Eye (tissue), 1 donor: ENCODE results near the gene DLGAP1.

Experiments used
- DNase-seq: peaks from one replicate; pipeline ENCODE4 v3.0.0-alpha.2; 2015

DLGAP1 gene

GRCh38 chr18:3741333-3741732 is 713.8 kb downstream of the DLGAP1 start:
- DNase-seq: no peak

GRCh38 chr18:3728704-3729437 is 726.2 kb downstream of the DLGAP1 start:
- DNase-seq: no peak

- no peak for DNase-seq
Measured at GRCh38 chr18:3727274-3727673, 727.8 kb downstream of the DLGAP1 start.

GRCh38 chr18:3726238-3726951 is 728.7 kb downstream of the DLGAP1 start:
- DNase-seq: no peak

GRCh38 chr18:3725115-3725514 is 730.0 kb downstream of the DLGAP1 start:
- DNase-seq: no peak

- DNase-seq: no peak
Measured at GRCh38 chr18:3723554-3723953, 731.6 kb downstream of the DLGAP1 start.

- no peak for DNase-seq
Measured at GRCh38 chr18:3722649-3723433, 732.3 kb downstream of the DLGAP1 start.

GRCh38 chr18:3721771-3722648 is 733.1 kb downstream of the DLGAP1 start:
- DNase-seq: no peak

- DNase-seq: no peak
Measured at GRCh38 chr18:3720818-3721545, 734.1 kb downstream of the DLGAP1 start.

GRCh38 chr18:3720159-3720558 is 734.9 kb downstream of the DLGAP1 start:
- no peak for DNase-seq

GRCh38 chr18:3717376-3718025 is 737.6 kb downstream of the DLGAP1 start:
- DNase-seq: no peak

GRCh38 chr18:3716116-3716660 is 738.9 kb downstream of the DLGAP1 start:
- DNase-seq: no peak

GRCh38 chr18:3715231-3716080 is 739.7 kb downstream of the DLGAP1 start:
- peak; percentile 87 for DNase-seq

GRCh38 chr18:3713708-3714107 is 741.4 kb downstream of the DLGAP1 start:
- no peak for DNase-seq

- peak; percentile 14 for DNase-seq
Measured at GRCh38 chr18:3713166-3713565, 741.9 kb downstream of the DLGAP1 start.

- no peak for DNase-seq
Measured at GRCh38 chr18:3712491-3712890, 742.6 kb downstream of the DLGAP1 start.

- DNase-seq: no peak
Measured at GRCh38 chr18:3710712-3711301, 744.3 kb downstream of the DLGAP1 start.

- no peak for DNase-seq
Measured at GRCh38 chr18:3709205-3709604, 745.9 kb downstream of the DLGAP1 start.

GRCh38 chr18:3706279-3707097 is 748.6 kb downstream of the DLGAP1 start:
- DNase-seq: no peak
